SK-N-SH (cell line): ENCODE measurements around the gene GLG1.
"Not testable (repeated sequence)": the region's sequence is repeated elsewhere in the genome, so short reads cannot be mapped to it uniquely, and the experiment has no call there.

ENCODE experiments used
- EP300 ChIP-seq, 2 experiments: IDR thresholded peaks; 2 replicates each; pipeline versions ENCODE4 v1.4.0 to v1.6.1; 2012; ENCODE audit warnings: borderline replicate concordance in 1 of 2, low read depth in 1 of 2, low read length in 1 of 2
- MEF2A ChIP-seq: IDR thresholded peaks from 2 replicates; pipeline ENCODE4 v1.4.0; 2012; ENCODE audit warnings: low read depth, borderline replicate concordance
- POLR2AphosphoS5 ChIP-seq: IDR thresholded peaks from 2 replicates; pipeline ENCODE4 v1.6.1; 2012; ENCODE audit warnings: low read depth, low read length
- RAD21 ChIP-seq: IDR thresholded peaks from 2 replicates; pipeline ENCODE4 v1.6.1; 2012; ENCODE audit warnings: mild to moderate bottlenecking, low read length
- SMC3 ChIP-seq: IDR thresholded peaks from 2 replicates; pipeline ENCODE4 v1.6.1; 2012; ENCODE audit warnings: low read depth, low read length, improper control_type of control experiment
- TCF12 ChIP-seq: IDR thresholded peaks from 2 replicates; pipeline ENCODE4 v1.4.0; 2012
- TF ChIP-seq, protein P1 (sequence below): fragments of 200-600 bp; sonication (generic); IDR thresholded peaks from 2 replicates; pipeline ENCODE4 v1.6.1; 2017; ENCODE audit warnings: antibody characterized with exemption, mild to moderate bottlenecking, moderate library complexity
- TF ChIP-seq, protein P2 (sequence below): fragments of 150-350 bp; IDR thresholded peaks from 2 replicates; pipeline ENCODE4 v1.6.1; 2017; ENCODE audit warnings: antibody characterized with exemption, low read length, low read depth, borderline replicate concordance
- TF ChIP-seq, protein P3 (sequence below): IDR thresholded peaks from 2 replicates; pipeline ENCODE4 v1.4.0; 2012; ENCODE audit warnings: low read depth

DNA sequence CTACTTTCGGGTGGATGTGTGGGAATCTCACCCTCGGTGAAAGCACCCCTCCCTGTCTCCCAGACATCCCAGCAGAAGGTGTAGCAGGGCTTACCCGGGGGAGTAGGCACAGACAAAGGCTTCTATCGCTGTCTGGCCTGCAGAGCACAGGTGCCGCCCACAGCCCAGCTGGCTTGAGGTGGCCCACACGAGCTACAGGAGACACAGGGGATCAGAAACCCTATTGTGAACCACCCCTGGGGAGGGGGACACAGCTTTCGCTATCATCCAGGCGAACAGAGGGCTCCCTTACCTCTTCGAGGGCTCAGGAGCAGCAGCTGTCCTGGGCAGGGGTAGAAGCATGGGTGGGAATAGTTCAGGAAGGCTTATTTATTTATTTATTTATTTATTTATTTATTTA is 193.4 kb downstream of the GLG1 start:
- TF ChIP-seq, protein P1, sequence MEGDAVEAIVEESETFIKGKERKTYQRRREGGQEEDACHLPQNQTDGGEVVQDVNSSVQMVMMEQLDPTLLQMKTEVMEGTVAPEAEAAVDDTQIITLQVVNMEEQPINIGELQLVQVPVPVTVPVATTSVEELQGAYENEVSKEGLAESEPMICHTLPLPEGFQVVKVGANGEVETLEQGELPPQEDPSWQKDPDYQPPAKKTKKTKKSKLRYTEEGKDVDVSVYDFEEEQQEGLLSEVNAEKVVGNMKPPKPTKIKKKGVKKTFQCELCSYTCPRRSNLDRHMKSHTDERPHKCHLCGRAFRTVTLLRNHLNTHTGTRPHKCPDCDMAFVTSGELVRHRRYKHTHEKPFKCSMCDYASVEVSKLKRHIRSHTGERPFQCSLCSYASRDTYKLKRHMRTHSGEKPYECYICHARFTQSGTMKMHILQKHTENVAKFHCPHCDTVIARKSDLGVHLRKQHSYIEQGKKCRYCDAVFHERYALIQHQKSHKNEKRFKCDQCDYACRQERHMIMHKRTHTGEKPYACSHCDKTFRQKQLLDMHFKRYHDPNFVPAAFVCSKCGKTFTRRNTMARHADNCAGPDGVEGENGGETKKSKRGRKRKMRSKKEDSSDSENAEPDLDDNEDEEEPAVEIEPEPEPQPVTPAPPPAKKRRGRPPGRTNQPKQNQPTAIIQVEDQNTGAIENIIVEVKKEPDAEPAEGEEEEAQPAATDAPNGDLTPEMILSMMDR = not testable (repeated sequence)
- not testable (repeated sequence) for TF ChIP-seq SMC3; MEF2A; POLR2AphosphoS5; EP300 (IDR thresholded peaks at IDR 0.05; ENCODE audit: borderline replicate concordance in 1 of 2, low read depth in 1 of 2, low read length in 1 of 2); RAD21; TCF12
- TF ChIP-seq, protein P2, sequence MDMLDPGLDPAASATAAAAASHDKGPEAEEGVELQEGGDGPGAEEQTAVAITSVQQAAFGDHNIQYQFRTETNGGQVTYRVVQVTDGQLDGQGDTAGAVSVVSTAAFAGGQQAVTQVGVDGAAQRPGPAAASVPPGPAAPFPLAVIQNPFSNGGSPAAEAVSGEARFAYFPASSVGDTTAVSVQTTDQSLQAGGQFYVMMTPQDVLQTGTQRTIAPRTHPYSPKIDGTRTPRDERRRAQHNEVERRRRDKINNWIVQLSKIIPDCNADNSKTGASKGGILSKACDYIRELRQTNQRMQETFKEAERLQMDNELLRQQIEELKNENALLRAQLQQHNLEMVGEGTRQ = not testable (repeated sequence)
- TF ChIP-seq, protein P3, sequence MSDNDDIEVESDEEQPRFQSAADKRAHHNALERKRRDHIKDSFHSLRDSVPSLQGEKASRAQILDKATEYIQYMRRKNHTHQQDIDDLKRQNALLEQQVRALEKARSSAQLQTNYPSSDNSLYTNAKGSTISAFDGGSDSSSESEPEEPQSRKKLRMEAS = not testable (repeated sequence)
